GM12878 (cell line): ENCODE results near the gene GPR89B. TPM values are rescaled to one million over a fixed set of nuclear protein-coding genes. Genes with fewer than 3 reads are reported as not detected.
"Not testable (repeated sequence)": the region's sequence is repeated elsewhere in the genome, so short reads cannot be mapped to it uniquely, and the experiment has no call there.

ENCODE experiments used
- ATAC-seq: fragments of 200-7000 bp; cut with Tn5 transposase; 3 replicates; pipeline ENCODE4 v1.9.1; 2020; ENCODE audit warnings: mild to moderate bottlenecking, moderate library complexity
- BruUV-seq: library from RNA; stranded (reverse); fragments of 400-500 nt; replicated peaks from 2 replicates; lab custom pipeline; 2021; lab: Mats Ljungman, UMichigan
- CTCF ChIA-PET: fragments of 300-600 bp; sonication (Branson Sonifier 250); formaldehyde crosslinking; extraction: SDS; loops from one replicate; lab custom pipeline; 2021; ENCODE audit warnings: inconsistent platforms; lab: Yijun Ruan, JAX
- POLR2A ChIA-PET: fragments of 350-600 bp; formaldehyde crosslinking; extraction: SDS; loops from one replicate; lab custom pipeline; 2021; ENCODE audit warnings: inconsistent platforms; lab: Charles Lee
- RAD21 ChIA-PET: fragments of 300-600 bp; sonication (Branson Sonifier 250); formaldehyde crosslinking; loops from one replicate; lab custom pipeline; 2023; ENCODE audit warnings: antibody characterized with exemption; ENCODE audit not compliant: unreplicated experiment; lab: Charles Lee
- SMC1A ChIA-PET: fragments of 300-600 bp; sonication (Branson Sonifier 250); formaldehyde crosslinking; loops from one replicate; lab custom pipeline; 2023; ENCODE audit not compliant: unreplicated experiment, uncharacterized antibody; lab: Charles Lee
- DNase-seq: peaks from one replicate; pipeline ENCODE4 v3.0.0-alpha.2; 2011; ENCODE audit warnings: low read depth, low spot score
- FAIRE-seq: peaks from 3 replicates; lab custom pipeline; 2011; peaks lifted over from hg19 to GRCh38; lab: Jason Lieb, UNC
- H2AFZ ChIP-seq: 2 replicates; pipeline ENCODE4 v1.6.0; 2011; ENCODE audit warnings: low read depth, low read length, control low read depth; ENCODE audit not compliant: control insufficient read depth
- H3K27ac ChIP-seq: 2 replicates; pipeline ENCODE4 v1.5.1; 2011; ENCODE audit warnings: control low read depth; ENCODE audit not compliant: control insufficient read depth, insufficient read depth
- H3K27me3 ChIP-seq, 2 experiments: replicated peaks in 1 of 2; 2 replicates each; pipeline versions ENCODE4 v1.6.0 to v1.6.1; 2011; ENCODE audit warnings: low read length in 1 of 2; ENCODE audit not compliant: control insufficient read depth in 2 of 2, insufficient read depth in 2 of 2
- H3K36me3 ChIP-seq, 2 experiments: 2 replicates each; pipeline ENCODE4 v1.5.1; 2011; ENCODE audit warnings: low read length in 1 of 2; ENCODE audit not compliant: control insufficient read depth in 2 of 2, insufficient read depth in 2 of 2
- H3K4me1 ChIP-seq: 2 replicates; pipeline ENCODE4 v1.6.1; 2011; ENCODE audit warnings: mild to moderate bottlenecking, low read length, moderate library complexity, mixed read lengths; ENCODE audit not compliant: control insufficient read depth, insufficient read depth
- H3K4me2 ChIP-seq: 2 replicates; pipeline ENCODE4 v1.6.0; 2011; ENCODE audit warnings: control low read depth; ENCODE audit not compliant: control insufficient read depth, insufficient read depth
- H3K4me3 ChIP-seq: fragments of 200-600 bp; sonication (generic); 2 replicates; pipeline ENCODE4 v1.5.1; 2016
- H3K79me2 ChIP-seq: 2 replicates; pipeline ENCODE4 v1.6.0; 2011; ENCODE audit warnings: low read length; ENCODE audit not compliant: control insufficient read depth, insufficient read depth
- H3K9ac ChIP-seq: 2 replicates; pipeline ENCODE4 v1.8.0; 2011; ENCODE audit warnings: low read length, control low read depth, mixed read lengths; ENCODE audit not compliant: control insufficient read depth, insufficient read depth
- H3K9me3 ChIP-seq: replicated peaks from 3 replicates; pipeline ENCODE4 v1.5.1; 2011; ENCODE audit warnings: mild to moderate bottlenecking, low read length; ENCODE audit not compliant: control insufficient read depth, insufficient read depth
- H4K20me1 ChIP-seq: 2 replicates; pipeline ENCODE4 v1.6.0; 2011; ENCODE audit not compliant: control insufficient read depth, insufficient read depth
- MTA3 ChIP-seq: IDR thresholded peaks from 2 replicates; pipeline ENCODE4 v1.6.1; 2012; ENCODE audit warnings: low read length, inconsistent platforms, borderline replicate concordance
- WGBS: methylation state at CpG from one replicate; pipeline ENCODE4 v1.1.6; 2016; ENCODE audit warnings: low lambda C conversion rate; ENCODE audit not compliant: insufficient replicate concordance, insufficient coverage; ENCODE audit errors: missing lambda C conversion rate; 5-methylcytosine and 5-hydroxymethylcytosine counted together
- in situ Hi-C: fragments of 300-500 bp; cut with MboI; formaldehyde crosslinking; loops from 9 replicates; pipeline ENCODE4 v1.14.3; 2018; ENCODE audit warnings: mixed read lengths
- intact Hi-C: fragments of 100-400 bp; cut with micrococcal nuclease; formaldehyde crosslinking; loops from one replicate; pipeline ENCODE4 v1.14.2; 2022; ENCODE audit not compliant: unreplicated experiment
- polyA plus RNA-seq, 11 experiments: library from polyadenylated mRNA; depleted of rRNA in 4 of 11; unstranded in 6 of 11; stranded (reverse) in 5 of 11; fragments of >200 nt; fragmentation: Nextera tagmentation in 4 of 11; fragmentation: Illumina TruSeq in 1 of 11; extraction: Ambion mirVana in 4 of 11; extraction: Trizol in 1 of 11; gene quantifications; 1 replicate in 1 of 11; 2 replicates in 10 of 11; pipeline versions ENCODE4 v1.2.1 to v1.2.3, GENCODE V29; 2011 to 2016; ENCODE audit warnings: inconsistent platforms in 2 of 11, missing spikeins in 2 of 11, low read depth in 1 of 11
- total RNA-seq, 4 experiments: library from RNA; depleted of rRNA in 3 of 4; stranded (reverse); fragments of >200 nt in 3 of 4; fragmentation: Illumina TruSeq in 1 of 4; extraction: Trizol in 1 of 4; gene quantifications; 2 replicates each; pipeline versions ENCODE4 v1.2.1 to v1.2.3, GENCODE V29; 2013 to 2021

Gene GPR89B
- total and polyA plus RNA-seq, 10 of the 15 experiments (the other 5 are each of a cell fraction or from before 2014, with no cell fraction given), result 7.5 to 28.9 (median 16.6) TPM

GRCh38 chr1:148010527-148010926 is 82.3 kb downstream of the GPR89B start (continued):
- no peak for TF ChIP-seq MTA3

GRCh38 chr1:148013177-148014144 is 85.2 kb downstream of the GPR89B start:
- intact Hi-C loops, ATAC-seq: not testable (repeated sequence)

GRCh38 chr1:148014289-148015200 is 86.3 kb downstream of the GPR89B start:
- BruUV-seq, H3K4me1 ChIP-seq, H3K27ac ChIP-seq, DNase-seq, H3K36me3 ChIP-seq, in situ Hi-C loops, RAD21 ChIA-PET, CTCF ChIA-PET, H3K4me2 ChIP-seq, intact Hi-C loops, POLR2A ChIA-PET, H4K20me1 ChIP-seq, H3K79me2 ChIP-seq, FAIRE-seq, H3K9me3 ChIP-seq, H2AFZ ChIP-seq, H3K27me3 ChIP-seq, ATAC-seq, H3K9ac ChIP-seq, H3K4me3 ChIP-seq, SMC1A ChIA-PET: not testable (repeated sequence)
- WGBS, result 33% methylated on average over 25 of the region's 58 CpGs

More at GRCh38 chr1:148013177-148014144, 85.2 kb downstream of the GPR89B start:
- H3K79me2 ChIP-seq, H3K27me3 ChIP-seq, H4K20me1 ChIP-seq, H3K4me3 ChIP-seq, H3K9me3 ChIP-seq, H3K27ac ChIP-seq, DNase-seq, RAD21 ChIA-PET, BruUV-seq, FAIRE-seq, SMC1A ChIA-PET, CTCF ChIA-PET, H3K36me3 ChIP-seq, H3K4me2 ChIP-seq, H3K4me1 ChIP-seq, in situ Hi-C loops, H3K9ac ChIP-seq, H2AFZ ChIP-seq: not testable (repeated sequence)
- WGBS, result 72% methylated on average over 35 of the region's 48 CpGs
- POLR2A ChIA-PET, result interaction anchor here (0.5 kb wide), 1 partner anchor 15 kb away, joined by 3 read pairs; no protein-coding TSS in a partner anchor

GRCh38 chr1:148024918-148025317 is 96.7 kb downstream of the GPR89B start:
- in situ Hi-C loops, BruUV-seq, H3K79me2 ChIP-seq, H3K9me3 ChIP-seq, CTCF ChIA-PET, H4K20me1 ChIP-seq, H3K4me1 ChIP-seq, POLR2A ChIA-PET, H3K4me3 ChIP-seq, H3K27ac ChIP-seq, H3K4me2 ChIP-seq, intact Hi-C loops, H3K9ac ChIP-seq, RAD21 ChIA-PET, FAIRE-seq, SMC1A ChIA-PET, ATAC-seq, H2AFZ ChIP-seq, H3K27me3 ChIP-seq, H3K36me3 ChIP-seq, DNase-seq: not testable (repeated sequence)
- 77% methylated on average over 5 of the region's 5 CpGs for WGBS
